ENCODE data around the gene DNM3.
"Not testable (repeated sequence)": the region's sequence is repeated elsewhere in the genome, so short reads cannot be mapped to it uniquely, and the experiment has no call there.

The DNM3 gene

DNA sequence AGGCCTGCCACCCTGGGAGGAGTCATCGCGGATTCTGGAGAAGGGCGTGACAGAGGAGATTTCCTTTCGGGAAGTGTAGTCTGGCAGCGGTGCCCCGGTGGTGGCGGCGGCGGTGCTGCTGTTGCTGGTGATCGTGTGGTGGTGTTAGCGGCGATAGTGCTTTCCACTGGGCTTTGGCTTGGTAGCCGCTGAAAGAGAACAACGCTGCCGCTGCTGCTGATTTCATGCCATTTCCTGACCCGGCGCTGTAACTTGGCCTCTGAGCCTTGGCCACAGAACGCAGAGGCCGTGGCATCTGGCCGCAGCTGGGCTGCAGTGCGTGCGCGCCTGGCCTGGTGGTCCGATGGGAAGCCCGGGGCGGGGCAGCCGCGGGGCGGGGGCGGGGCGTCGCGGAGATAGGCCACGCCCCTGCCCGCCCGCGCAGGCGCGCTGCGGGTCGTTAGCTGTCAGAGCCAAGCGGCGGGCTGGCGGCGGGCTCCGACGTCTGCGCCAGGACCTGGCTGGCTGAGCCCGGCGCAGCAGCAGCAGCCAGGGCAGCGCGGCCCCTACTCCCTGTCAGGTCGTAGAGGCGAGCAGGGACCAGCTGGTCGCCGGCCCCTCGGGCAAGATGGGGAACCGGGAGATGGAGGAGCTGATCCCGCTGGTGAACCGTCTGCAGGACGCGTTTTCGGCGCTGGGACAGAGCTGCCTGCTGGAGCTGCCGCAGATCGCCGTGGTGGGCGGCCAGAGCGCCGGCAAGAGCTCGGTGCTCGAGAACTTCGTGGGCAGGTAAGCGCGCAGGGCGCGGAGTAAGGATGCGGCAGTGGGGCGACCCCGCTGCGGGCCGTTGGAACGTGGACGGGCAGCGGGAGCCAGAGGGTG is at the start of gene DNM3:
DNM3 (plus strand) TSS at position 449 of the 861 bp plus-strand sequence; CDS start at position 608, 159 bp downstream.
- DNase-seq (ENCODE audit: low read depth in 2 of 2), result peak; percentile 49 to 57

DNA sequence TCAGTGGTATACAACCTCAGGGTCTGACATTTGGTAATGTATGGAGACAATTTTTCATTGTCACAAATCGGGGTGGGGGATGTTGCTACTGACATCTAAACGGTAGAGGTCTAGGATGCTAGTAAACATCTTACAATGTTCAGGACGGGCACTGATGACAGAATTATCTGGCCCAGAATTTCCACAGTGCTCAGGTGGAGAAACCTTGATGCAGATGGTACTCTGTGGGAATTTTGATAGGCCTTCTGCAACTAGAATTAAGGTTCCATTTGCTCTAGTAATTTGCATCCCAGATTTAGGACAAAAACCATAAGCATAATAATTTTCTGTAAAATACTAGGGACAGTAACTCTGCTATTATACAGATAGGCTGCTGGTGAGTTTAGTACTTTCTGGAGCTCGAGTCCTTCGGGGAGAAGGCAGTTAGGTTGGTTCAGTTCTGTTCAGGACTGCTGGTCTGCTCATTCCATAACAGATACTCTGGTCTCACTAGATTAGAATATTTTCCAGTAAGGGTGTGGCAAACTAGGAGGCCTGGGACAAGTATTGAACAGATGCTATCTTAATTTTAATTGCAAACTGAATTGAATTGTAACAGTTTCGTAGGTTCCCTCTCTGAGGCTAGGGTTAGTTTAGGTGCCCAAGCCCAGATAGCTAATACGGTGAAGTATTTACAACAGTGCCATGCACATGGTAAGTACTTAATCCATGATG is 48.5 kb upstream of the DNM3 start:
- no peak for DNase-seq (ENCODE audit: low read depth in 2 of 2)

DNA sequence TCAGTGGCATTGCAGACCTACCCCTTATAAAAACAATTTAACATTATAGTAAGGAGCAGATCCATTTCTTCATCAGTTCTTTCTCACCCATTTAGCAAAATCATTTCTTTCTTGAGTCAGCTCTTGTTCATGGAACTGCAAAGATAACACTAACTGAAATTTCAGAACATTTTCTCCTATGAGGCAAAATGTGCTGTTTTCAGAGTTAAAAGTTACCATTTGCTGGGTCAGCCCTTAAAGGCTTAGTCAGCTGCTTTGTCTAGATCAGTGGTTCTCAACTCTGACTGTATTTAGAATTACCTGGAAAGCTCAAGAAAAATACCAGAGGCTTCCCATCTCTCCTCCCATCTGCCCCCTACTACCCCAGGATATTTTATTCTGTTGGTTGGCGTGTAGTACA is 47.7 kb upstream of the DNM3 start:
- DNase-seq (ENCODE audit: low read depth in 2 of 2), result no peak

DNA sequence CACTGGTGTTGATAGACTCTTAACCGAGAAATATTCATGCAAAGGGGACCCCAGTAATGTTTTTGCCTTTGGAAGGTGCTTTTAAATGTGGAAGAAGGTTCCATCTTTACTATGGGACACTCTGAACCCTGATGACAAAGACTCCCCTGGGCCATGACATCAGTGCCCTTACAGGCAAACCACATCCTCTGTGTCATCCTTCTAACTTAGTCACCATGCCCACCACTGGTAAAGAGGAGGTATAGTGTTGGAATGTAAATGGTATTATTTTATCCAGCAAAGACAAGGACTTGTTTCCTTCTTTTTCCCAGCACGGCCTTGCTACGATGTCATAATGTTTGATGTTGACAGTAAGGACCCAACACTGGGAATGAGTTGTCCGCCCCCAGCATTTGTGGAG is 47.2 kb upstream of the DNM3 start:
- DNase-seq (ENCODE audit: low read depth in 2 of 2), result peak in 1 of 2 donors; percentile 43

DNA sequence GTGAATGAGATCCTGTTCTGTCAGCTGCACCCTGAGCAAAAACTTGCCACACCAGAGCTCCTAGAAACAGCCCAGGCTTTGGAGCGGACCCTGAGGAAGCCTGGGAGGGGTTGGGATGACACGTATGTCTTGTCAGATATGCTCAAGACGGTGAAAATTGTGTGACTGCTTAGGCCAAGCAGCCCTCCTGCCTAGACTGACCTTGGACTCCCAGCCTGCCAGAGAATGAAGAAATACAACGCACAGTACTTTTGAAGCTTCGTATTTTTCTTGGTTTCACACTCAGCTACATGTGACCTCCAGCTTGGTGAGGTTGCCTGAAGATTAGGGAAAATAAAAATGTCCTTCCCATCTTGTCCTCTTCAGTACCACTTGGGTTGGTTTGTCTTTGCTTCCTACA is 44.7 kb upstream of the DNM3 start:
- DNase-seq (ENCODE audit: low read depth in 2 of 2), result no peak

DNA sequence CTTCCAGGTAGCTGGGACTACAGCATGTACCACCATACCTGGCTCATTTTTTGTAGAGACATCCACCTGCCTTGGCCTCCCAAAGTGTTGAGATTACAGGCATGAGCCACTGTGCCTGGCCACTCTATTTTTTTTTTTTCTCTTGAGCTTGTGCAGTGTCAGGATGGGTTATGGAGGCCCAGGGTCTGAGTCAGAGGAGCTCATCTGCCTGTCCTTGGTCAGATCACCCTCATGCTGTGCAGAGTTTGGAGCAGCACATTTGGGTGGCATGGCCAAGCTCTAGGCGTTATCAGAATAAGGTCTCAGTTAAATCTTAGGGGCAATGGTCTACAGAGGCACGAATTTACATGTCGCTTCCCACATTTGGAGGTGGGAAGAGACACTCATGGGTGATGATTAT is 43.0 kb upstream of the DNM3 start:
- DNase-seq (ENCODE audit: low read depth in 2 of 2), result no peak

DNA sequence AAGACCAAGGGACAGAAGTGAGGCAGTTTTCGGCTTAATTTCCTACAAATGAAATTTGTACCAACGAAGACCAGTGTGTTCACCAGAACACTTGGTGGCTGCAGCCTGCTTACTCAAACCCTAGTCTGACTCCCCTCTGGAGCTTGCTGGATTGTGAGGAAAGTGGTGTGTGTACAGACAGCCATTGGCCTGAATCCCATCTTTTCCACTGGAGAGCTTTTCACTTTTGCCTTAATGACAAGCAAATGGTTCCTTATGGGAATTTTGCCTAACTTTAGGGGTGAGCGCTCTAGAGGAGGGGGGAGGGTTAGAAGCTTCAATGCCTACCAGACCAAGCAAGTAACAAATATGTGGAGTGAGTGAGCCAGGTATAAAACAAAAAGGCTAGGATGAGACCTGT is 42.5 kb upstream of the DNM3 start:
- no peak for DNase-seq (ENCODE audit: low read depth in 2 of 2)

DNA sequence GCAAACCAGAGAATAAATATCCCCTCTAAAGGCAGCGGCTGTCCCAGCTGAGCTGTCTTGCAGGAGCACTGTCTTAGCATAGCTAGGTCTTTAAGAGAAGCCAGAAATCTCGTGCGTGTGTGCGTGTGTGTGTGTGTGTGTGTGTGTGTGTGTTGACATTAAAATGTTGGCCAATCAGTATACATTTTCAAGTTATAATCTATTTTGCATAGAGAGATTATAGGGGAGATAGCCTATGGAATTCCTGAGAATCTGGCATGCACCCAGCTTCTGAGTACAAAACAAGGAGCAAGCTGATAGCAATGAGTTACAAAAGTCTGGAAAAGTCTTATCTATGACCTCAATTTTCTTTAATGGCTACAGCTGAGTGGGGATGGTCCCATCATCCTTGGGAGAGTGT is 42.1 kb upstream of the DNM3 start:
- no peak for DNase-seq (ENCODE audit: low read depth in 2 of 2)

DNA sequence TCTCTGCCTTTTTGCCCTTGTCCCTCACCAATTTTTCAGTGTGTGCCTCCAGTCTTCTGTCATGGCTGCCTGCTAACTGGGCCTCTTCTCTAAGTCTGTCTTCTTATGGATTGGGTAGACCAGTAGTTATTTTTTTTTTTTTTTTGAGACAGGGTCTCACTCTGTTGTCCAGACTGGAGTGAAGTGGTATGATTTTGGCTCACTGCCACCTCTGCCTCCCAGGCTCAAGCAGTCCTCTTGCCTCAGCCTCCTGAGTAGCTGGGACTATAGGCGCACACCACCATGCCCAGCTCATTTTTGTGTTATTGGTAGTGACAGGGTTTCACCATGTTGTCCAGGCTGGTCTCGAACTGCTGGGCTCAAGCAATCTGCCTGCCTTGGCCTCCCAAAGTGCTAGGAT is 41.6 kb upstream of the DNM3 start:
- not testable (repeated sequence) for DNase-seq (ENCODE audit: low read depth in 2 of 2)

DNA sequence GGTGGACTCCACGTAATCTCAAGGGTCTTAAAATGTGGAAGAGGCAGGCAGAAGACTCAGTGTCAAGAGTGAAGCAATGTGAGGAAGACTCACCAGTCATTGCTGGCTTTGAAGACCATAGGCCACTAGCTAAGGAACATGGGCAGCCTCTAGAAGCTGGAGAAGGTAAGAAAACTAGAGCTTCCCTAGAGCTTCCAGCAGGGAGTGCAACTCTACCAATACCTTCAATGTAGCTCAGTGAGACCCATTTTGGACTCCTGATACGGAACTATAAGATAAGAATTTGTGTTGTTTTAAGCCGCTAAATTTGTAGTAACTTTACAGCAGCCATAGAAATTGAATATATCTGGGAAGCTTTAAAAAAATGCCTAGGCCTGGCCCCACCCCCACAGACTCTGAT is 41.0 kb upstream of the DNM3 start:
- DNase-seq (ENCODE audit: low read depth in 2 of 2), result no peak

DNA sequence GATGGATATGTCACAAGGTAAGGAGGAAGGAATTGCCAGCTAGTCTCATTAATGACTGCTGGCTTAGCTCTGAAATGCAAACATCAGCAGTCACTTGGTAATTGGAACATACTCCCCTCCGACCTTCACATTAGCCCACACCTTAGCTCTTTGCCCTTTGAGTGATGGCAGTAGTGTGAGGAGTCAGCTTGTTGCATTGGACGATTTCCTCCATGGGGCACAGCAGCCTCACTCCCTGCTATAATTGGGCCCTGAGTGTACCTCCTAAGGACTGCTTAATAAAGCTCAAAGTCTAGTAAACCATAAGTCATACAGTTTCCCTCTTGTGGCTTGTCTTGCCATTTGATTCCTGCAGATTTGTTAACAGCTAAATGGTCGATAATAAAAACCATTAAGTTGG is 40.4 kb upstream of the DNM3 start:
- DNase-seq (ENCODE audit: low read depth in 2 of 2), result no peak

DNA sequence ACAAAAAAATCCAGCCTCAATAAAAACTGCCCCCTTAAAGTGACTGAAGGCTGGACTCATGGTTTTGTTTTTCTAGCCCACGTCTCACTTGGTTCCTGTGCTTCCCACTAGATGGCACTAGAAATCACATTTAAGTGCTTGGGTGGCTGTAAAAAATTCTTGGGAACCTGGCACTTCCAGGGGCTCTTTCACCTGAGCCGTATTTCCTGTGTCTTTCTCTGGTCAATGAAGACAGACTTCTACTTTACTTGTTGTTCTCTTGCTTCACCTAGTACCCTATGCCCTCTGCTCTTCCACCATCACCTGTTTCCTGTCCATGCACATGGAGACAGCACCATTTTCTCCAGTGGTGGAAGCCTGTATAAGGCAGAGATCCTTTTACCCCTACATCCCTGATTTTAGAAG is 39.8 kb upstream of the DNM3 start:
- DNase-seq (ENCODE audit: low read depth in 2 of 2), result no peak

DNA sequence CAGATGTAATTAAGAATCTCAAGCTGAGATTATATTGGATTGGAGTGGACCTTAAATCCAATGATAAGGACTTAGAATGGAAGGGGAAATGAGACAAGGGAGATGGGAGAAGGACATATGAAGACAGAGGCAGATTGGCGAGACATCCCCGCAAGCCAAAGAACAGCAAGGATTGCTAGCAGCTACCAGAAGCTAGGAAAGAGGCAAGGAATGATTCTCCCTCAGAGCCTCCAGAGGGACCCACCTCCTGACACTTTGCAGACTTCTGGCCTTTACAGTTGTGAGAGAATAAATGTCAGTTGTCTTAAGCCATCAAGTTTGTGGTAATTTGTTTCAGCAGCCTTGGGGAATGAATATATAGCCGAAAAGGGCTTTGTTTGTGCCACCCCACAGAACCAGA is 39.1 kb upstream of the DNM3 start:
- DNase-seq (ENCODE audit: low read depth in 2 of 2), result no peak

DNA sequence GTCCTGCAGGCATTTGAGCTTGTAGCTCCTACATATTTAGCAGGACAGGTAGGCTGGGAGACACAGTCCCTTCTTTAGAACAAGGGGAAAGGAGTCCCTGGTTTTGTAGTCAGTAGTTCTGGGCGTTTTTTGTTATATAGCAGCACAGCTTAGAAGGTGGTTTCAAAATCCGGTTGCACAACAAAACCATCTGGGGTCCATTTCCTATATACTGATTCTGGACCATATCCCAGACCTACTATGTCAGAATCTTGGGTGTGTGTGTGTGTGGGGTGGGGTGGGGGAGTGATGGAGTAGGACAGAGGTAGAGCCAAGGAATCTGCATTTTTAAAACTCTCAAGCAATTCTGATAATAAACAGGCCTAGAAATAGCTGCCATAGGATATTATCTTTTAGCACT is 38.3 kb upstream of the DNM3 start:
- DNase-seq (ENCODE audit: low read depth in 2 of 2), result no peak

DNA sequence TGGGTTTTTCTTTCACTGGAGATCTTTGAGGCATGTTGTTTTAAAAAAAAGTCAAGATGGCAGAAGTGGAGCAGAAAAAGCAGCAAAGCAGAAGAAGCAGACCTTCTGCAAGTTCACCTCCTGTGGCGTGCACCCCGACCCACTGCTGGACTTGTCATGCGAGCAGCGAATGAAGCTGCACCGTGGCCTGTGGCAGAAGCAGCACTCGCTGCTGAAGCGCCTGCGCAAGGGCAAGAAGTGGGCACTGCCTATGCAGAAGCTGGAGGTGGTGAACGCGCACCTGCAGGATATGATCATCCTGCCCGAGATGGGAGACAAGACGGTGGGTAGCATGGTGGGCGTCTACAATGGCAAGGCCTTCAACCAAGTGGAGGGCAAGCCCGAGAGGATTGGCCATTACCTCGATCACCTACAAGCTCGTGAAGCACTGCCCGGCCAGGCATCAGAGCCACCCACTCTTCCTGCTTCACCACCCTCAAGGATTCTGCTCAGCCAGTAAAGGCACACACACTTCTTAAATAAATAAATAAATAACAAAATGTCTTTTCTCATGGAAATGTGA is 37.8 kb upstream of the DNM3 start:
- no peak for DNase-seq (ENCODE audit: low read depth in 2 of 2)

DNA sequence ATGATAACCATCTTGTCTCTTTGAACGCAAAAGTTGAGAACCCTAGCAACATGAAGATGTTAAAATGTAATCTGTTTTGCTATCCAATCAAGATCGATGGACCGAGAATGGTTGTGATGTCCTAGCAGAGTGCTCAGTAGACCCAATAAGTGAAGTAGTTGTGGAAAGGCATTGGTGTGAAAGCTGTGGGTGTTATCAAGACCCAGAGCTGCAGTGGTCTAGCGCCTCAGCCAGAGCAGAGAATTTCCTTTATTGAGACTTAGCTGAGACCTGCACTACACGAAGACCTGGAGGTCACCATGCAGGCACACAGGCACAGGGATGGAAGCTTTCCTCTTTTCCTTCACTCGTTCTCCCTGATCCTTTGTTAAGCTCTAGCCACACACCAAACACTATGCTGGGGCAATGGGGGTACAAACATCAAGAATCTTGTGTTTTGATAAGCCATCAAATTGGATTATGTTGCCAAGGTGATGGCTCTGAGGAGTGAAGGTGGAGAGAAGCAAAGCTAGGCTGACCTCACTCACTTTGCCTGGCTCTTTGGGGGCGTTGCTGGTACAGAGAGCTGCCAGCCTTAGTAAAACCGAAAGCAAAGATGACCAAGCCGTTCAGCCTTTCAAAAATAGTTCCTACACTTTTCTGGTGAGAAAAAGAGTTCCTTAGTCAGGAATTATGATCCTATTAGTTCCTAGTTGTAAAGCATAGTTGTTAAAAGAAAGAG is 35.7 kb upstream of the DNM3 start:
- DNase-seq (ENCODE audit: low read depth in 2 of 2), result no peak

DNA sequence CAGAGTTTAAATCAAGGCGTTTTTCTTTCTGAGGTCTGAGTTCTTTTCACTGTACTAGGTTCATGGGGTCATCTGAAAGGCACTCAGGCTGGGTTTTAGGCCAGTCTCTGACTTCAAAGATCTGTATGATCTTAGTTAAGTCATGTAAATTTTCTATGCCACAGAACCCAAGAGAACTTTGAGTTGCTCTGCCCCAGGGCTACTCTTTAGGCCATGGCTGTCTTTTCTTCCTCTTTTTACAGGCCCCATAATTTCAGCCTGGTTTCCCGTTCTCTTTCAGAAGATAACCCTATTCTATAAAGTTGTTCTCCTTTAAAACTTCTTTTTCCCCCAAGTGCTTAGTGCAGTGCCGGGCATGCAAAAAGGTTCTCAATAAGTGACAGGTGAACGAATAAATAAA is 33.7 kb upstream of the DNM3 start:
- no peak for DNase-seq (ENCODE audit: low read depth in 2 of 2)

DNA sequence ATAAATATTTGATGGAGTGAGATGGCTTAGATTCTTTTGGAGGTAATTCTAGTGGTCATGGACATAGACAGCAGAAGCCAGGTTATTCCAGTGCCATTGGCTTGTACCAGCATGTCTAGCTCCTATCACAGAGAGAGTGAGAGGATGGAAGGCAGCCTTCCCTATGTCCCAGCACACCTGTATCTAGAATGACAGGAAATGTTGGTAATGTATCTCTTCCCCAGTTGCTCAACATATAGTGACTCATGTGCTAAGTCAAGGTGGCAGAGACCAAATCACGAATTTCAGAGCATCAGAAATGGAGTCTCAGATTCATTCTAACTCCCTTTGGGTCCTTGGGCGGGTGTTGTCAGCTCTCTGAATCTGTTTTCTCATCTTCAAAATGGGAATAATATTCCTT is 31.5 kb upstream of the DNM3 start:
- DNase-seq (ENCODE audit: low read depth in 2 of 2), result no peak

DNA sequence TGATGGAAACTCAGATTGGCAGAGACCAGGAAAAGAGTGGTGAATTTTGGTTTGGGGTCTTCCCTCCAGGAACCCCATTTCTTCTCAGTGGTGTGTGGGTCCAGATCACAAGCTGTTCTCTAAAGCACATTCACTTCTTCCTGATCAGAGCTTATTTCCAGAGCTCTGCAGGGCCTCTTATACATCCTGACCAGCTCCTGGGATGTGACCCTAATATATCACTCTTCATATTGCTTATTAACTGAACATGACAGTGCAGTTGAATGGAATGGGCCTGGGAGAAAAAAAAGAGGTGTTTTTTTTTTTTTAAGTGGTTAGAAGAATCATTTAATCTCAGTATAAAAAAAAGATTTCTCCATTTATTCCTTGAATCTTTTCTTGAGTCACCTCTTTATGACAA is 29.6 kb upstream of the DNM3 start:
- no peak for DNase-seq (ENCODE audit: low read depth in 2 of 2)

DNA sequence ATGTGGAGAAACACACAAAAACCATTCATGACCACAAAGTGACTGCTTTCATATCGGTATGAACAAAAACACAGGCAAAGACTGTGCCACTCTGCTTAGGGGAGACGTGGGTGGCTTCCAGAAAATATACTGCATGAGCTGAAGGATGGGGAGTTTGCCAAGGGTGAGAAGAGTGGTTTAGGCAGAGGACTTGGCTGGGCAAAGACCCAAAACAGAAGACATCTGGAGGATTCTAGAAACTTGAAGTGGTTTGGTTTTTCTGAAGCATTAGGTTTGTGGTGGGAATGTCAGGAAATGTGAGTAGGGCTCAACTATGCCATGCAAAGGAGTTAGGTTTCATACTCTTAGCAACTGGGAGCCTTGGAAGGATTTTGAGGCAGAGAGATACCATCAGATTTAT is 26.6 kb upstream of the DNM3 start:
- DNase-seq (ENCODE audit: low read depth in 2 of 2), result no peak

DNA sequence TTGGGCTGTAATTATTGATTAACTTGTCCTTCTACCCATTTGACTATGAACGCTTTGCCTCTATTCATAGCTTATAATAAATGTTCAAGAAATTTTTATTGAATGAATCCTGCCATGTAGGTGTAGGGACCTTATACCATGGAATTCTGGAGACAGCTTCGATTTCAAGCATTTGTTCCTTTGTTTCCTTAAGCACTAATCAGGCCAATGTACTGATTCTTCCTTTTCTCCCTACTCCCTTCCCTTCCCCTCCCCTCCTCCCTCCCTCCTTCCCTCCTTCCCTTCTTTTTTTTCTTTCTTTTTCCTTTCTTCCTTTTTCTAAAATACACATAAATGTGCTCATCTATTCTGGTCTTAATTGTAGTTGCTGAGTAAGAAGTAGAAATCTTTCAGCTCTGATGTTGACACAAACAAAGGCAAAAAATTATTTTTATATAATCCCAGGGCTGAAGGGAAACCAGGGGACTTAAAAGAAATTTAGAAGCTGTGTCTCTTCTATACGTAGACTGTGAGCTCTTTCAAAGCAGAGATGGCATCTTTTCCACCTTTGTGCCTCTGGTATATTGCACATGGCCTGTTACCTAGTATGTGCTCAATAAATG is 24.9 kb upstream of the DNM3 start:
- DNase-seq (ENCODE audit: low read depth in 2 of 2), result no peak
